Activated naive CD8-positive, alpha-beta T cell treated with anti-CD3 and anti-CD28 coated beads for 36 hours (primary cell): ENCODE results near the gene TENM3. TPM values are rescaled to one million over a fixed set of nuclear protein-coding genes. Genes with fewer than 3 reads are reported as not detected.

ENCODE experiments used
- DNase-seq: peaks from one replicate; pipeline ENCODE4 v3.0.0; 2021
- H3K27ac Mint-ChIP-seq: one replicate; pipeline ENCODE4 v1.8.0; 2022; ENCODE audit warnings: mild to moderate bottlenecking, moderate library complexity, mixed read lengths
- H3K27me3 Mint-ChIP-seq: one replicate; pipeline ENCODE4 v1.8.0; 2022; ENCODE audit warnings: mild to moderate bottlenecking, mixed read lengths
- H3K36me3 Mint-ChIP-seq: one replicate; pipeline ENCODE4 v1.8.0; 2021; ENCODE audit warnings: mild to moderate bottlenecking, mixed read lengths
- H3K4me1 Mint-ChIP-seq: one replicate; pipeline ENCODE4 v1.8.0; 2021; ENCODE audit warnings: mixed read lengths
- H3K4me3 Mint-ChIP-seq: one replicate; pipeline ENCODE4 v1.8.0; 2022; ENCODE audit warnings: mild to moderate bottlenecking, moderate library complexity, mixed read lengths
- H3K9me3 Mint-ChIP-seq: one replicate; pipeline ENCODE4 v1.8.0; 2022; ENCODE audit warnings: mixed read lengths
- total RNA-seq, 2 experiments: library from RNA; stranded (reverse); gene quantifications; one replicate each; pipeline ENCODE4 v1.2.3, GENCODE V29; 2021

Gene TENM3
- total RNA-seq, 2 experiments from 2014 or later = not detected

- no peak for DNase-seq
- Mint-ChIP-seq H3K4me3 (no peak overlapping the region), H3K4me1 (no peaks in the 10 kb centered on the region), H3K36me3 (no peaks in the 10 kb centered on the region), H3K9me3 (no peaks in the 10 kb centered on the region), H3K27me3 (no peaks in the 10 kb centered on the region), H3K27ac (no peak overlapping the region)
These were observed 575.9 kb downstream of the TENM3 start for GRCh38 chr4:182818926-182819730.

GRCh38 chr4:182819751-182820150, 576.5 kb downstream of the TENM3 start:
- Mint-ChIP-seq H3K9me3 (no peaks in the 10 kb centered on the region), H3K27ac (no peak overlapping the region), H3K4me1 (no peaks in the 10 kb centered on the region), H3K27me3 (no peaks in the 10 kb centered on the region), H3K4me3 (no peak overlapping the region), H3K36me3 (no peaks in the 10 kb centered on the region)
- no peak for DNase-seq

- DNase-seq = no peak
- peaks cover 7% of the 10 kb centered on the region for H3K4me1 Mint-ChIP-seq
- H3K27ac Mint-ChIP-seq = no peak overlapping the region
- H3K4me3 Mint-ChIP-seq = no peak overlapping the region
- no peaks in the 10 kb centered on the region for H3K36me3 Mint-ChIP-seq
- peaks cover 6% of the 10 kb centered on the region for H3K27me3 Mint-ChIP-seq
- no peaks in the 10 kb centered on the region for H3K9me3 Mint-ChIP-seq
These were observed 579.4 kb downstream of the TENM3 start for GRCh38 chr4:182822554-182822953.

GRCh38 chr4:182823576-182823975, 580.4 kb downstream of the TENM3 start:
- no peak overlapping the region for H3K4me3 Mint-ChIP-seq
- no peak for DNase-seq
- peaks cover 7% of the 10 kb centered on the region for H3K4me1 Mint-ChIP-seq
- H3K27ac Mint-ChIP-seq = no peak overlapping the region
- H3K9me3 Mint-ChIP-seq = no peaks in the 10 kb centered on the region
- H3K27me3 Mint-ChIP-seq = peaks cover 9% of the 10 kb centered on the region
- H3K36me3 Mint-ChIP-seq = no peaks in the 10 kb centered on the region

GRCh38 chr4:182825003-182825402, 581.8 kb downstream of the TENM3 start:
- DNase-seq = no peak
- Mint-ChIP-seq H3K4me1 (peaks cover 7% of the 10 kb centered on the region), H3K27me3 (peaks cover 12% of the 10 kb centered on the region), H3K9me3 (no peaks in the 10 kb centered on the region), H3K27ac (no peak overlapping the region), H3K4me3 (no peak overlapping the region), H3K36me3 (no peaks in the 10 kb centered on the region)

GRCh38 chr4:182825786-182826185, 582.6 kb downstream of the TENM3 start:
- Mint-ChIP-seq H3K4me3 (no peak overlapping the region), H3K27ac (no peak overlapping the region), H3K4me1 (peaks cover 7% of the 10 kb centered on the region), H3K36me3 (no peaks in the 10 kb centered on the region), H3K9me3 (no peaks in the 10 kb centered on the region), H3K27me3 (peaks cover 18% of the 10 kb centered on the region)
- DNase-seq = no peak

GRCh38 chr4:182826391-182826790, 583.2 kb downstream of the TENM3 start:
- DNase-seq = peak; percentile 17
- Mint-ChIP-seq H3K27me3 (peaks cover 18% of the 10 kb centered on the region), H3K4me1 (peaks cover 7% of the 10 kb centered on the region), H3K9me3 (no peaks in the 10 kb centered on the region), H3K36me3 (no peaks in the 10 kb centered on the region), H3K27ac (no peak overlapping the region), H3K4me3 (no peak overlapping the region)

- H3K4me3 Mint-ChIP-seq = no peak overlapping the region
- H3K4me1 Mint-ChIP-seq = peaks cover 7% of the 10 kb centered on the region
- DNase-seq = no peak
- no peaks in the 10 kb centered on the region for H3K9me3 Mint-ChIP-seq
- H3K36me3 Mint-ChIP-seq = no peaks in the 10 kb centered on the region
- H3K27me3 Mint-ChIP-seq = peaks cover 19% of the 10 kb centered on the region
- H3K27ac Mint-ChIP-seq = no peak overlapping the region
These were observed 584.0 kb downstream of the TENM3 start for GRCh38 chr4:182827166-182827565.

GRCh38 chr4:182827954-182828353, 584.8 kb downstream of the TENM3 start:
- no peaks in the 10 kb centered on the region for H3K9me3 Mint-ChIP-seq
- H3K36me3 Mint-ChIP-seq = no peaks in the 10 kb centered on the region
- H3K27ac Mint-ChIP-seq = no peak overlapping the region
- no peak for DNase-seq
- H3K4me3 Mint-ChIP-seq = no peak overlapping the region
- peaks cover 25% of the 10 kb centered on the region for H3K27me3 Mint-ChIP-seq
- peaks cover 7% of the 10 kb centered on the region for H3K4me1 Mint-ChIP-seq

- Mint-ChIP-seq H3K27ac (no peak overlapping the region), H3K27me3 (peaks cover 25% of the 10 kb centered on the region), H3K9me3 (no peaks in the 10 kb centered on the region), H3K36me3 (no peaks in the 10 kb centered on the region), H3K4me3 (no peak overlapping the region), H3K4me1 (peaks cover 7% of the 10 kb centered on the region)
- DNase-seq = no peak
These were observed 585.3 kb downstream of the TENM3 start for GRCh38 chr4:182828360-182829025.

- Mint-ChIP-seq H3K4me1 (peaks cover 7% of the 10 kb centered on the region), H3K27me3 (peaks cover 25% of the 10 kb centered on the region)
These were observed 586.0 kb downstream of the TENM3 start for GRCh38 chr4:182829196-182829595.

GRCh38 chr4:182831376-182831775, 588.2 kb downstream of the TENM3 start:
- peaks cover 5% of the 10 kb centered on the region for H3K4me1 Mint-ChIP-seq
- no peak overlapping the region for H3K27ac Mint-ChIP-seq
- H3K4me3 Mint-ChIP-seq = no peak overlapping the region
- DNase-seq = no peak
- no peaks in the 10 kb centered on the region for H3K36me3 Mint-ChIP-seq
- H3K9me3 Mint-ChIP-seq = no peaks in the 10 kb centered on the region
- peaks cover 45% of the 10 kb centered on the region for H3K27me3 Mint-ChIP-seq

More at GRCh38 chr4:182829196-182829595, 586.0 kb downstream of the TENM3 start:
- no peak overlapping the region for H3K4me3 Mint-ChIP-seq
- no peak overlapping the region for H3K27ac Mint-ChIP-seq
- no peaks in the 10 kb centered on the region for H3K9me3 Mint-ChIP-seq
- DNase-seq = no peak
- H3K36me3 Mint-ChIP-seq = no peaks in the 10 kb centered on the region

GRCh38 chr4:182832352-182833120, 589.3 kb downstream of the TENM3 start:
- H3K36me3 Mint-ChIP-seq = no peaks in the 10 kb centered on the region
- peaks cover 48% of the 10 kb centered on the region for H3K27me3 Mint-ChIP-seq
- no peak overlapping the region for H3K27ac Mint-ChIP-seq
- no peaks in the 10 kb centered on the region for H3K4me1 Mint-ChIP-seq
- no peak overlapping the region for H3K4me3 Mint-ChIP-seq
- H3K9me3 Mint-ChIP-seq = no peaks in the 10 kb centered on the region
- DNase-seq = no peak

- no peak for DNase-seq
- H3K27me3 Mint-ChIP-seq = peaks cover 57% of the 10 kb centered on the region
- H3K9me3 Mint-ChIP-seq = no peaks in the 10 kb centered on the region
- no peaks in the 10 kb centered on the region for H3K36me3 Mint-ChIP-seq
- H3K4me1 Mint-ChIP-seq = no peaks in the 10 kb centered on the region
- H3K4me3 Mint-ChIP-seq = no peak overlapping the region
- H3K27ac Mint-ChIP-seq = no peak overlapping the region
These were observed 592.0 kb downstream of the TENM3 start for GRCh38 chr4:182835006-182835740.

GRCh38 chr4:182837831-182838230, 594.6 kb downstream of the TENM3 start:
- no peaks in the 10 kb centered on the region for H3K36me3 Mint-ChIP-seq

More at GRCh38 chr4:182837831-182838230, 594.6 kb downstream of the TENM3 start:
- DNase-seq = no peak
- H3K27me3 Mint-ChIP-seq = peaks cover 54% of the 10 kb centered on the region
- no peaks in the 10 kb centered on the region for H3K4me1 Mint-ChIP-seq
- no peak overlapping the region for H3K27ac Mint-ChIP-seq
- no peak overlapping the region for H3K4me3 Mint-ChIP-seq
- no peaks in the 10 kb centered on the region for H3K9me3 Mint-ChIP-seq
